HG03442 (cell line): ENCODE results near the gene ZNHIT1.

ENCODE experiments used
- ATAC-seq: cut with Tn5 transposase; IDR thresholded peaks from one replicate; pipeline ENCODE4 v1.9.1; 2021; ENCODE audit warnings: mild to moderate bottlenecking, moderate library complexity; ENCODE audit not compliant: unreplicated experiment

The ZNHIT1 gene

GRCh38 chr7:101217388-101218235 is at the start of gene ZNHIT1, which contains the start of gene PLOD3:
Gene ZNHIT1, plus strand, starts transcription at chr7:101218165. Its CDS starts 31 bp downstream, at chr7:101218196.
Gene PLOD3, minus strand, starts transcription at chr7:101217581. Its CDS starts 307 bp downstream, at chr7:101217274.
- peak; percentile 65 for ATAC-seq

- ATAC-seq = no peak
Observed at GRCh38 chr7:101168412-101169049, 49.4 kb upstream of the ZNHIT1 start.

GRCh38 chr7:101169110-101169837 is 48.7 kb upstream of the ZNHIT1 start:
- ATAC-seq = no peak

GRCh38 chr7:101169838-101170551 is 48.0 kb upstream of the ZNHIT1 start:
- no peak for ATAC-seq

GRCh38 chr7:101170617-101171441 is 47.1 kb upstream of the ZNHIT1 start:
- ATAC-seq = no peak

GRCh38 chr7:101171442-101171837 is 46.5 kb upstream of the ZNHIT1 start:
- no peak for ATAC-seq

- ATAC-seq = no peak
Observed at GRCh38 chr7:101172005-101172853, 45.7 kb upstream of the ZNHIT1 start.

- ATAC-seq = no peak
Observed at GRCh38 chr7:101172854-101173751, 44.9 kb upstream of the ZNHIT1 start.

- ATAC-seq = no peak
Observed at GRCh38 chr7:101173752-101174244, 44.2 kb upstream of the ZNHIT1 start.

- no peak for ATAC-seq
Observed at GRCh38 chr7:101174322-101174854, 43.6 kb upstream of the ZNHIT1 start.

- no peak for ATAC-seq
Observed at GRCh38 chr7:101175664-101176063, 42.3 kb upstream of the ZNHIT1 start.

- no peak for ATAC-seq
Observed at GRCh38 chr7:101177644-101178043, 40.3 kb upstream of the ZNHIT1 start.

GRCh38 chr7:101179117-101179516 is 38.8 kb upstream of the ZNHIT1 start:
- ATAC-seq = no peak

- ATAC-seq = no peak
Observed at GRCh38 chr7:101179713-101180112, 38.3 kb upstream of the ZNHIT1 start.

- ATAC-seq = no peak
Observed at GRCh38 chr7:101180130-101180755, 37.7 kb upstream of the ZNHIT1 start, which contains the start of gene NAT16. Gene NAT16, minus strand, starts transcription at chr7:101180293. Its CDS starts 5,486 bp downstream, at chr7:101174807.

GRCh38 chr7:101185258-101185839 is 32.6 kb upstream of the ZNHIT1 start:
- ATAC-seq = no peak

- no peak for ATAC-seq
Observed at GRCh38 chr7:101186194-101186593, 31.8 kb upstream of the ZNHIT1 start.
